Parathyroid adenoma (tissue), 2 donors: ENCODE data around the gene MED13L.

Experiments
- H2AFZ ChIP-seq: fragments of 300-600 bp; sonication (generic); one replicate; pipeline ENCODE4 v1.7.0; 2017; ENCODE audit warnings: antibody characterized with exemption, mild to moderate bottlenecking
- H3K27ac ChIP-seq: fragments of 300-600 bp; sonication (generic); one replicate; pipeline ENCODE4 v1.7.0; 2017
- H3K27me3 ChIP-seq: fragments of 300-600 bp; sonication (generic); one replicate; pipeline ENCODE4 v1.7.0; 2017; ENCODE audit warnings: low read length; ENCODE audit not compliant: control insufficient read depth, insufficient read depth
- H3K36me3 ChIP-seq: fragments of 300-600 bp; sonication (generic); one replicate; pipeline ENCODE4 v1.7.0; 2017; ENCODE audit warnings: low read length; ENCODE audit not compliant: control insufficient read depth, insufficient read depth
- H3K4me1 ChIP-seq: fragments of 300-600 bp; sonication (generic); one replicate; pipeline ENCODE4 v1.7.0; 2017; ENCODE audit warnings: control low read depth
- H3K4me2 ChIP-seq: fragments of 300-600 bp; sonication (generic); one replicate; pipeline ENCODE4 v1.7.0; 2017; ENCODE audit warnings: low read length
- H3K4me3 ChIP-seq: fragments of 300-600 bp; sonication (generic); one replicate; pipeline ENCODE4 v1.7.0; 2017; ENCODE audit warnings: low read depth, low read length
- H3K79me2 ChIP-seq: fragments of 300-600 bp; sonication (generic); one replicate; pipeline ENCODE4 v1.7.0; 2017; ENCODE audit warnings: control low read depth
- H3K9ac ChIP-seq: fragments of 300-600 bp; sonication (generic); one replicate; pipeline ENCODE4 v1.7.0; 2017; ENCODE audit warnings: mild to moderate bottlenecking
- H3K9me3 ChIP-seq: fragments of 300-600 bp; sonication (generic); one replicate; pipeline ENCODE4 v1.7.0; 2017; ENCODE audit warnings: low read length; ENCODE audit not compliant: control insufficient read depth
- TF ChIP-seq, protein P1 (sequence below): fragments of 300-600 bp; sonication (generic); IDR thresholded peaks from one replicate; pipeline ENCODE4 v1.7.0; 2017; ENCODE audit warnings: antibody characterized with exemption, mild to moderate bottlenecking
- donor health status: primary hyperparathyroidism.

Gene MED13L

DNA sequence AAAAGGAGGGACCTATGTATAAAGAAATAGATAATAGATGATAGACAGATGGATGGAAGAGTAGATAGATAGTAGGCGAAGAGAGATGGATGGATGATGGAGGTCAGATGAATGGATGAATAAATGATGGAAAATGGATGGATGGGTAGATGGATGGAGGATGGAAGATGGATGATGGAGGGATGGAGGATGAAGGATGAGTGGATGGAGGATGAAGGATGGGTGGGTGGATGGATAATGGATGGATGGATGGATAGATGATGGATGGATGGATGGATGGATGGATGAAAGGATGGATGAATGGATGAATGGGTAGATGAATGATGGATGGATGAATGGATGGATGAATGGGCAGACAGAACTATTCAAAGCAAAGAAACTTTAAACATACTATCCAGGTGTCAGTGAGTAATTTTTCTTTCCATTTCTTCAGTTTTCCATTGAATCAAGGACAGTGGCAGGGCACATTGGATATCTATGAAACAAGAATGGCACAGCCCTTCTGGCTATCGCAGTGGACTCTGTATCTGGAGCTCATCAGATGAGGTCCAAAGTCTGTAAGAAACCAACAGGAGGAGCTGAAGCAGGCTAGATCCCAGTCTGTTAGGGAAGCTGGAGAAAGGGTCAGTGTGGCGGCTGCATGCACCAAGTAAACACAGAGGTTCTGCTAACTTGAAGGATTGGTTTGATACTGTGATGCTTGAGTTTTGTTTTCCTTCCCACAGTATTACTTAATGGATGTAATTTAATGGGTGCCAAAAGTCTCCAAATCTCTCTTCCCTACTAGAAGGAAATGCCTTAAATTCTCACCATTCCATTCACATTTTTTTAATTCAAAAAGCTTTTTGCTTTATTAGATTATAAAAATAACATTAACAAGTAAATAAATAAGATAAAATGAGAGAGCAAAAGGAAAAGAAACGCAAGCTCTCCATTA lies 18.1 kb upstream of the MED13L start:
- Histone ChIP-seq H3K4me2 (no peak overlapping the region), H3K27me3 (no peaks in the 10 kb centered on the region), H3K79me2 (no peaks in the 10 kb centered on the region), H3K4me1 (no peaks in the 10 kb centered on the region), H2AFZ (no peak overlapping the region), H3K4me3 (no peak overlapping the region), H3K27ac (no peak overlapping the region), H3K9ac (no peak overlapping the region), H3K9me3 (no peaks in the 10 kb centered on the region), H3K36me3 (no peaks in the 10 kb centered on the region)
- TF ChIP-seq, protein P1, sequence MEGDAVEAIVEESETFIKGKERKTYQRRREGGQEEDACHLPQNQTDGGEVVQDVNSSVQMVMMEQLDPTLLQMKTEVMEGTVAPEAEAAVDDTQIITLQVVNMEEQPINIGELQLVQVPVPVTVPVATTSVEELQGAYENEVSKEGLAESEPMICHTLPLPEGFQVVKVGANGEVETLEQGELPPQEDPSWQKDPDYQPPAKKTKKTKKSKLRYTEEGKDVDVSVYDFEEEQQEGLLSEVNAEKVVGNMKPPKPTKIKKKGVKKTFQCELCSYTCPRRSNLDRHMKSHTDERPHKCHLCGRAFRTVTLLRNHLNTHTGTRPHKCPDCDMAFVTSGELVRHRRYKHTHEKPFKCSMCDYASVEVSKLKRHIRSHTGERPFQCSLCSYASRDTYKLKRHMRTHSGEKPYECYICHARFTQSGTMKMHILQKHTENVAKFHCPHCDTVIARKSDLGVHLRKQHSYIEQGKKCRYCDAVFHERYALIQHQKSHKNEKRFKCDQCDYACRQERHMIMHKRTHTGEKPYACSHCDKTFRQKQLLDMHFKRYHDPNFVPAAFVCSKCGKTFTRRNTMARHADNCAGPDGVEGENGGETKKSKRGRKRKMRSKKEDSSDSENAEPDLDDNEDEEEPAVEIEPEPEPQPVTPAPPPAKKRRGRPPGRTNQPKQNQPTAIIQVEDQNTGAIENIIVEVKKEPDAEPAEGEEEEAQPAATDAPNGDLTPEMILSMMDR, result no peak

DNA sequence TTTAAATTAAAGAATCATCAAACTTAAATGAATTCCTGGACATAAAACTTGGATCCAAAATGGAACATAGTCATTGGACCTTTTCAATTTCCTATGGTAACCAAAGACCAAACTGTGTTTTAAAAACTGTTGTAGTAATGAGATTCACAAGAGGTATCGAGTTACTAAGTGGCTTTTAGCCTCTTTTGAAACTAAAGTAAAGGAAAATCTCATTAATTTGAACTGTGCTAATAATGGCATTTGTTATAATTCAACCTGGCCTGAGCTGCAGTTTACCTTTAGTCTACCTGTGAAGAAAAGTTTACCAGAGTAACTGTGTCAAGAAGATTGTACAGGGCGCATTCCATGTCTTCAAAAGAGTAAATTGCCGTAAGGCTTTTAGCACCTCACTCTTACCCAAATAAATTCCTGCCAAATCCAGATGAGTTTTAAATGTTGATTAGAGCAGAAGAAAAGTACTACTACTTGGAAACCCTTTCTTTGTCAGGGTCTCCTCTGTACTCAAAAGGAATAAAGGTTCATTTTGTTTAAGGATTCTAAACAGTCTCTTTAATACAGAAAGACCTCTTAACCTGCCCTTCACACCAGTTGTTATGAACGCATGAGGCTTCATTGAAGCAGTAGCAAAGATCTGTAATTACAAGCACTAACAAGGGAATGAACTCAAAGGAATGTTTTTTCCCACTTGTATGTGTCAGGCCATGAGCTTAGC lies 17.1 kb upstream of the MED13L start:
- H3K27ac ChIP-seq, result no peak overlapping the region
- no peaks in the 10 kb centered on the region for H3K9me3 ChIP-seq

DNA sequence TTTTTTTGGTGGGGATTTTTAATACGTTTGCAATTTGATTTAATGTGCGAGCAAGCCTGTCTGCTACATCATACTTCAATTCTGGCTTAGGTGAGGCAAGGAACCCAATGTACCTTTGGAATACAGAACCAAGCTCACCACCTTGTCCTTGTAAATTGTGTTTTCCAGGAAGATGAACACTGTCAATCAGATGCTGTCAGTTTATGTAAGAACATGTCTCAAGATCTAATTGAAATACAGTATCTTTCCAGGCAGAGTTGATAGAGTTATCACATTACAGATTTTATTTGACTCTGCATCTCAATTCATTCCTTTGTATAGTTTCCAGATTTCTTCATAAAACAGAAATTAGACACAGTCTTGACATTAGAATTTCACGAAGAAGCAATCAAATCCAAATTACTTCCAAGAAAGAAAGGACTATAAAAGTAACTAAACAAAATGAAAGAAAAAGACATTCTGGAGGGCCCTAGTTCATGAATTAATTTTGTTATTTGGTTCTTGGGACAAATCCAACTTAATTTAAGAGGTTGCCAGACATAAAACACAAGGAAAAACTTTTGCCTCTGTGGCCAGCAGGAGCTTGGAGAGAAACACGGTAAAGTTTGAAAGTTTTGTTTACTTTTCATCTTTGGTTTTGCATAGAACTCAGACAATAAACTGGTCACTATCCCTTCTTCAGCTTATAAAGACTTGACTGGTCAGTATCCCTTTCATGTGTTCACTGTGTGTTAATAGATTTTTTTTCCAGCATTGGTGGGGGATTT lies 16.4 kb upstream of the MED13L start:
- no peak overlapping the region for H3K4me2 ChIP-seq
- H3K4me3 ChIP-seq, result no peak overlapping the region
- no peak overlapping the region for H2AFZ ChIP-seq
- no peaks in the 10 kb centered on the region for H3K9me3 ChIP-seq
- no peak overlapping the region for H3K27ac ChIP-seq
- no peak overlapping the region for H3K9ac ChIP-seq
- TF ChIP-seq, protein P1, result no peak
- no peaks in the 10 kb centered on the region for H3K27me3 ChIP-seq
- no peaks in the 10 kb centered on the region for H3K79me2 ChIP-seq
- no peaks in the 10 kb centered on the region for H3K4me1 ChIP-seq
- H3K36me3 ChIP-seq, result no peaks in the 10 kb centered on the region

More for the DNA sequence above, 17.1 kb upstream of the MED13L start:
- Histone ChIP-seq H3K9ac (no peak overlapping the region), H3K79me2 (no peaks in the 10 kb centered on the region), H3K36me3 (no peaks in the 10 kb centered on the region), H3K4me3 (no peak overlapping the region), H3K4me1 (no peaks in the 10 kb centered on the region), H2AFZ (no peak overlapping the region), H3K4me2 (no peak overlapping the region), H3K27me3 (no peaks in the 10 kb centered on the region)
- TF ChIP-seq, protein P1, result no peak

DNA sequence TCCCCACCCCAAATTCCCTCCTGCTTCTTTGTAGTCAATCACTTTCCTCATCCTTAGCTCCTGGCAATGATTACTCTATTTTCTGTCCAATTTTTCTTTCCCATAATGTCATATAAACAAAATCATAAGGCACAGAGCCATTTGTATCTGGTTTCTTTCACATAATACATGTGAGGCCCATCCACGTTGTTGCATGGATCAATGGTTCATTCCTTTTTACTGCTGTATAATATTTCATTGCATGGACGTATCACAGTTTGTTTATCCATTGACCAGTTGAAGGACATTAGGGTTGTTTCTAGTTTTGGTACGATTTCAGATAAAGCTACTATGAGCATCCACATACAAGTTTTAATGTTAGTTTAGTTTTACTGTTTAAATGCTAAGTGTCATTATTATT lies 13.7 kb upstream of the MED13L start:
- no peaks in the 10 kb centered on the region for H3K9me3 ChIP-seq
- no peak overlapping the region for H3K4me2 ChIP-seq
- no peak overlapping the region for H3K27ac ChIP-seq
- H3K27me3 ChIP-seq, result no peaks in the 10 kb centered on the region
- no peaks in the 10 kb centered on the region for H3K79me2 ChIP-seq
- no peak overlapping the region for H3K9ac ChIP-seq
- no peaks in the 10 kb centered on the region for H3K4me1 ChIP-seq
- TF ChIP-seq, protein P1, result no peak
- no peak overlapping the region for H3K4me3 ChIP-seq
- no peaks in the 10 kb centered on the region for H3K36me3 ChIP-seq
- H2AFZ ChIP-seq, result no peak overlapping the region
